ENCODE results near the gene MPND. TPM values are rescaled to one million over a fixed set of nuclear protein-coding genes. Genes with fewer than 3 reads are reported as not detected.

Gene MPND
- total and polyA plus RNA-seq, 10 of the 15 experiments (the other 5 are each of a cell fraction or from before 2014, with no cell fraction given): 0.79 to 18.3 (median 6.0) TPM

DNA sequence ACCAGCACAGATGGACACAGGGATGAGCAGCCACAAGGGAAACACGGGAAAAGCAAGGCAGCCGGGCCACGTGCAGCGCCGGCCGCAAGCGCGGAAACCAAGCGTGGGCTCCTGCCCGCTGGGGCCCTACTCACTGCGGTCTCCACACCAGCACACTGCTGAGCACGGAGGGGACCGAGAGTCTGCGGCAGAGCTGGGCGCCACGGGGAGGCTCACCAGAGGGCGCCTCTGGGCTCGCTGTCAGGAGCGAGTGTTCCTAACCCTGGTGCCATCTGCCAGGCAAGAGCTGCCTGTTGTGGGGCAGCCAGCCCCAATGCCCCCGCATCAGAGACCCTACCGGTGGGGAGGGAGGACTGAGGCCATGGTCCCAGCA lies 26.5 kb downstream of the MPND start:
- H3K27ac ChIP-seq (ENCODE audit: control insufficient read depth, insufficient read depth): peak overlapping the region; percentile 98
- H3K4me2 ChIP-seq (ENCODE audit: control insufficient read depth, insufficient read depth): peak overlapping the region; percentile 99
- 2% methylated on average over 21 of the region's 21 CpGs for WGBS (ENCODE audit: insufficient coverage, insufficient replicate concordance, low lambda C conversion rate, missing lambda C conversion rate)
- ATAC-seq: peak; percentile 83
- ChIA-PET CTCF (interaction anchor here (0.6 to 3.3 kb wide), 12 partner anchors 9 to 116 kb away, joined by 3 to 16 read pairs (median 4); partner anchors contain the start of genes CHAF1A and SH3GL1), POLR2A (interaction anchor here (0.9 to 2.0 kb wide), 7 partner anchors 10 to 32 kb away, joined by 3 to 11 read pairs (median 5); partner anchors contain the start of genes CHAF1A and MPND), SMC1A (ENCODE audit: uncharacterized antibody, unreplicated experiment) (interaction anchor here (0.8 to 1.5 kb wide), 5 partner anchors 10 to 32 kb away, joined by 3 to 5 read pairs (median 5); partner anchors contain the start of genes CHAF1A and SH3GL1), RAD21 (ENCODE audit: unreplicated experiment) (interaction anchor here (0.6 to 1.8 kb wide), 8 partner anchors 11 to 35 kb away, joined by 3 to 10 read pairs (median 4); partner anchors contain the start of genes CHAF1A, MPND and SH3GL1)
- peak overlapping the region; percentile 71 for H3K4me3 ChIP-seq
- H3K9me3 ChIP-seq (replicated peaks; ENCODE audit: control insufficient read depth, insufficient read depth, low read length): no peaks in the 10 kb centered on the region
- in situ Hi-C loops (cut with MboI) (no loop called here), intact Hi-C loops (cut with micrococcal nuclease; ENCODE audit: unreplicated experiment) (loop anchor here (1.0 kb wide), 1 partner anchor 30 kb away; the partner anchor contains the start of gene SH3GL1)
- no peaks in the 10 kb centered on the region for H3K27me3 ChIP-seq (replicated peaks in 1 of 2; ENCODE audit: control insufficient read depth in 2 of 2, insufficient read depth in 2 of 2, low read length in 1 of 2)
- H3K4me1 ChIP-seq (ENCODE audit: control insufficient read depth, insufficient read depth, low read length): peaks cover 61% of the 10 kb centered on the region
- peaks cover 69% of the 10 kb centered on the region for H3K79me2 ChIP-seq (ENCODE audit: control insufficient read depth, insufficient read depth, low read length)
- FAIRE-seq: peak; percentile 94
- BruUV-seq (replicated peaks): no TSS peak
- H3K36me3 ChIP-seq (ENCODE audit: control insufficient read depth in 2 of 2, insufficient read depth in 2 of 2, low read length in 1 of 2): peaks cover 14 to 37% of the 10 kb centered on the region in 2 experiments; a peak in 3 of 4 replicates
- H2AFZ ChIP-seq (ENCODE audit: control insufficient read depth, low read depth, low read length): no peak overlapping the region
- no peaks in the 10 kb centered on the region for H4K20me1 ChIP-seq (ENCODE audit: control insufficient read depth, insufficient read depth)
- peak overlapping the region; percentile 84 for H3K9ac ChIP-seq (ENCODE audit: control insufficient read depth, insufficient read depth, low read length)
- no peak for DNase-seq (ENCODE audit: low read depth, low spot score)
- TF ChIP-seq, protein P1, sequence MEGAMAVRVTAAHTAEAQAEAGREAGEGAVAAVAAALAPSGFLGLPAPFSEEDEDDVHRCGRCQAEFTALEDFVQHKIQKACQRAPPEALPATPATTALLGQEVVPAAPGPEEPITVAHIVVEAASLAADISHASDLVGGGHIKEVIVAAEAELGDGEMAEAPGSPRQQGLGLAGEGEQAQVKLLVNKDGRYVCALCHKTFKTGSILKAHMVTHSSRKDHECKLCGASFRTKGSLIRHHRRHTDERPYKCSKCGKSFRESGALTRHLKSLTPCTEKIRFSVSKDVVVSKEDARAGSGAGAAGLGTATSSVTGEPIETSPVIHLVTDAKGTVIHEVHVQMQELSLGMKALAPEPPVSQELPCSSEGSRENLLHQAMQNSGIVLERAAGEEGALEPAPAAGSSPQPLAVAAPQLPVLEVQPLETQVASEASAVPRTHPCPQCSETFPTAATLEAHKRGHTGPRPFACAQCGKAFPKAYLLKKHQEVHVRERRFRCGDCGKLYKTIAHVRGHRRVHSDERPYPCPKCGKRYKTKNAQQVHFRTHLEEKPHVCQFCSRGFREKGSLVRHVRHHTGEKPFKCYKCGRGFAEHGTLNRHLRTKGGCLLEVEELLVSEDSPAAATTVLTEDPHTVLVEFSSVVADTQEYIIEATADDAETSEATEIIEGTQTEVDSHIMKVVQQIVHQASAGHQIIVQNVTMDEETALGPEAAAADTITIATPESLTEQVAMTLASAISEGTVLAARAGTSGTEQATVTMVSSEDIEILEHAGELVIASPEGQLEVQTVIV (IDR thresholded peaks at IDR 0.05; ENCODE audit: borderline replicate concordance, partially characterized antibody): no peak
- peak; percentile 63 to 80 (median 74) for TF ChIP-seq CTCF (IDR thresholded peaks at IDR 0.05 in 2 of 3, conservative IDR thresholded peaks at IDR 0.05 in 1 of 3; ENCODE audit: control insufficient read depth in 2 of 3, extremely low read depth in 1 of 3, insufficient read depth in 1 of 3, low read depth in 3 of 3, low read length in 3 of 3)
- TF ChIP-seq BMI1 (IDR thresholded peaks at IDR 0.05; ENCODE audit: borderline replicate concordance): no peak
- 0 out of 4 replicates have a peak, but pooled peaks of 1 of the 2 experiments have one; percentile 22 for TF ChIP-seq EP300 (IDR thresholded peaks at IDR 0.05; ENCODE audit: borderline replicate concordance in 1 of 2, control insufficient read depth in 1 of 2, low read depth in 2 of 2, low read length in 2 of 2)
- TF ChIP-seq MYC (IDR thresholded peaks at IDR 0.05; ENCODE audit: insufficient read depth, insufficient read length, insufficient replicate concordance, low read length, severe bottlenecking): peak; percentile 62
- TF ChIP-seq FOXK2 (IDR thresholded peaks at IDR 0.05): no peak
- TF ChIP-seq CHD2 (IDR thresholded peaks at IDR 0.05; ENCODE audit: borderline replicate concordance, low read depth, low read length): 0 out of 2 replicates have a peak, but pooled peaks have one; percentile 36
- peak; percentile 58 for TF ChIP-seq CREM (IDR thresholded peaks at IDR 0.05; ENCODE audit: low read depth)
- TF ChIP-seq USF2 (IDR thresholded peaks at IDR 0.05; ENCODE audit: borderline replicate concordance, low read depth, low read length): peak; percentile 2; the same call in 1 of the 2 replicates
- peak; percentile 85 for TF ChIP-seq MXI1 (IDR thresholded peaks at IDR 0.05; ENCODE audit: low read depth, low read length)
- TF ChIP-seq RELA (IDR thresholded peaks at IDR 0.05; ENCODE audit: borderline replicate concordance, partially characterized antibody): no peak
- TF ChIP-seq PAX5 (IDR thresholded peaks at IDR 0.05; ENCODE audit: borderline replicate concordance, low read depth, low read length): peak; percentile 76; the same call in 1 of the 2 replicates
- TF ChIP-seq, protein P2, sequence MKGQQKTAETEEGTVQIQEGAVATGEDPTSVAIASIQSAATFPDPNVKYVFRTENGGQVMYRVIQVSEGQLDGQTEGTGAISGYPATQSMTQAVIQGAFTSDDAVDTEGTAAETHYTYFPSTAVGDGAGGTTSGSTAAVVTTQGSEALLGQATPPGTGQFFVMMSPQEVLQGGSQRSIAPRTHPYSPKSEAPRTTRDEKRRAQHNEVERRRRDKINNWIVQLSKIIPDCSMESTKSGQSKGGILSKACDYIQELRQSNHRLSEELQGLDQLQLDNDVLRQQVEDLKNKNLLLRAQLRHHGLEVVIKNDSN (IDR thresholded peaks at IDR 0.05; ENCODE audit: borderline replicate concordance, extremely low read length, insufficient read depth, low read depth, low read length): peak; percentile 53
- TF ChIP-seq RAD21 (IDR thresholded peaks at IDR 0.05; ENCODE audit: insufficient read depth, low read depth, low read length): peak; percentile 49; the same call in 1 of the 2 replicates
- peak; percentile 72; the same call in 1 of the 2 replicates for TF ChIP-seq SIN3A (IDR thresholded peaks at IDR 0.05; ENCODE audit: low read depth, low read length)
- TF ChIP-seq GABPA (IDR thresholded peaks at IDR 0.05; ENCODE audit: low read depth): no peak

All from GM12878 (cell line).